ENCODE measurements around the gene HOXB9. TPM values are rescaled to one million over a fixed set of nuclear protein-coding genes. Genes with fewer than 3 reads are reported as not detected.

The HOXB9 gene
- total and polyA plus RNA-seq, 9 of the 15 experiments (the other 6 are each of a cell fraction or from before 2014, with no cell fraction given), result 3.1 to 196 (median 77.6) TPM

GRCh38 chr17:48583708-48584222, 42.4 kb downstream of the HOXB9 start:
- DNase-seq (ENCODE audit: extremely low read depth in 1 of 4, low spot score in 3 of 4), result no peak
- ChIA-PET POLR2A (interaction anchor here (2.4 kb wide), 1 partner anchor 9 kb away, joined by 12 read pairs; the partner anchor contains the start of gene HOXB5), CTCF (ENCODE audit: low intra/inter-chr PET ratio) (interaction anchor here (0.6 kb wide), 1 partner anchor 223 kb away, joined by 3 read pairs; no protein-coding TSS in a partner anchor)
- peak overlapping the region in 1 of 2 experiments; percentile 35; a peak in 2 of 4 replicates for H3K9ac ChIP-seq (ENCODE audit: insufficient read depth in 1 of 2, low read depth in 2 of 2, low read length in 2 of 2)
- H3K27me3 ChIP-seq (ENCODE audit: control insufficient read depth in 2 of 2, insufficient read depth in 2 of 2, low read length in 2 of 2), result no peaks in the 10 kb centered on the region
- peaks cover 38 to 47% of the 10 kb centered on the region in 2 experiments for H3K4me1 ChIP-seq (replicated peaks in 1 of 2; ENCODE audit: control insufficient read depth in 2 of 2, insufficient read depth in 2 of 2, low read length in 2 of 2)
- H3K27ac ChIP-seq (ENCODE audit: extremely low read depth, low read depth, low read length), result peak overlapping the region; percentile 95
- no peaks in the 10 kb centered on the region for H3K9me3 ChIP-seq (replicated peaks; ENCODE audit: control insufficient read depth, insufficient read depth, low read depth, low read length)
- no peak overlapping the region for H3K4me3 ChIP-seq
- H2AFZ ChIP-seq (ENCODE audit: low read depth, low read length), result peak overlapping the region; percentile 35; the same call in 1 of the 2 replicates
- intact Hi-C loops (cut with micrococcal nuclease), result no loop called here
- H3K4me2 ChIP-seq (ENCODE audit: insufficient read depth, low read length), result peak overlapping the region; percentile 90; the same call in 1 of the 2 replicates
- no peaks in the 10 kb centered on the region for H4K20me1 ChIP-seq (replicated peaks; ENCODE audit: control insufficient read depth, insufficient read depth, low read length)
- no peak for FAIRE-seq
- ATAC-seq, result no peak
- no peaks in the 10 kb centered on the region for H3K9me1 ChIP-seq (ENCODE audit: control insufficient read depth, insufficient read depth, low read length)
- BruUV-seq (replicated peaks), result no TSS peak
- 23% methylated on average over 3 of the region's 3 CpGs for WGBS (ENCODE audit: insufficient coverage, low coverage, missing lambda C conversion rate)
- H3K79me2 ChIP-seq (ENCODE audit: control insufficient read depth, insufficient read depth, low read length), result peaks cover 59% of the 10 kb centered on the region
- no peaks in the 10 kb centered on the region for H3K36me3 ChIP-seq (ENCODE audit: control insufficient read depth, insufficient read depth, low read length)
- TF ChIP-seq SAFB (IDR thresholded peaks at IDR 0.05; ENCODE audit: borderline replicate concordance, low read depth, low read length) (no peak), PTRF (tag; IDR thresholded peaks at IDR 0.05) (no peak), TSHZ1 (CRISPR knock-in tag; IDR thresholded peaks at IDR 0.05) (no peak), ZNF232 (CRISPR knock-in tag; IDR thresholded peaks at IDR 0.05) (no peak), IRF9 (tag; IDR thresholded peaks at IDR 0.05) (no peak), KLF16 (IDR thresholded peaks at IDR 0.05) (no peak), FOXA3 (CRISPR knock-in tag; conservative IDR thresholded peaks at IDR 0.05 in 1 of 2, IDR thresholded peaks at IDR 0.05 in 1 of 2) (no peak), CREB3 (tag; conservative IDR thresholded peaks at IDR 0.05; ENCODE audit: low read depth) (no peak), MYBL2 (IDR thresholded peaks at IDR 0.05; ENCODE audit: low read depth) (no peak), MYBL2 (CRISPR knock-in tag; IDR thresholded peaks at IDR 0.05; ENCODE audit: borderline replicate concordance) (no peak)
- in situ Hi-C loops (cut with MboI), result no loop called here

Measured in K562 (cell line).